B cell (primary cell): ENCODE results near the gene NLRC5.

Source experiments
- CTCF ChIP-seq: fragments of 200-600 bp; IDR thresholded peaks from one replicate; pipeline ENCODE4 v1.8.0; 2022; ENCODE audit warnings: antibody characterized with exemption, mild to moderate bottlenecking
- EZH2 ChIP-seq: IDR thresholded peaks from 2 replicates; pipeline ENCODE4 v1.6.1; 2012; ENCODE audit warnings: borderline replicate concordance, low read depth, mild to moderate bottlenecking, moderate library complexity, low read length; ENCODE audit not compliant: insufficient read depth, poor library complexity, severe bottlenecking

GRCh38 chr16:57106767-57107166 lies 117.4 kb downstream of the NLRC5 start:
- TF ChIP-seq CTCF (no peak), EZH2 (no peak)
